Activated CD8-positive, alpha-beta memory T cell treated with anti-CD3 and anti-CD28 coated beads for 4 hours (primary cell): Measurements from ENCODE around the gene ZNF878.
"Not testable (repeated sequence)": the region's sequence is repeated elsewhere in the genome, so short reads cannot be mapped to it uniquely, and the experiment has no call there.

Source experiments
- DNase-seq, 2 donors: peaks; one replicate each; pipeline ENCODE4 v3.0.0-alpha.2; 2020; ENCODE audit warnings: low read depth in 2 of 2

ZNF878 gene

GRCh38 chr19:12052497-12053169 is at the start of gene ZNF878:
Gene ZNF878, minus strand, starts transcription at chr19:12052961. Its CDS starts 160 bp downstream, at chr19:12052801.
- no peak for DNase-seq

DNA sequence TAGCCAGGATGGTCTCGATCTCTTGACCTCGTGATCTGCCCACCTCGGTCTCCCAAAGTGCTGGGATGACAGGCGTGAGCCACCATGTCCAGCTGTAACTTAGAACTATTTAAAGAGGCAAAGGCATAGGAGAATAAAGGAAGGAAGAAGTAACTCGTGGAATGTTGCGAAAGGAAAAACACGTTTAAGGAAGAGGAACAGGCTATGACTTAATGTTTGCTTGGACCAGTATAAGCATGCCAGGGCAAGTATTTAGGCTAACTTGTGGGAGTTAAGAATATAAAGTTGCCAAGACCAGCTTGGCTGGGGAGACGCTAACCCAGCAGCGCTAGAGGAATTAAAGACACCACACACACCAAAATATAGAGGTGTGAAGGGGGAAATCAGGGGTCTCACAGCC is 45.3 kb upstream of the ZNF878 start:
- DNase-seq = no peak

GRCh38 chr19:12095111-12095790 is 42.5 kb upstream of the ZNF878 start:
- no peak for DNase-seq

- no peak for DNase-seq
These were observed 41.0 kb upstream of the ZNF878 start for GRCh38 chr19:12093777-12094176.

GRCh38 chr19:12092956-12093355 is 40.2 kb upstream of the ZNF878 start:
- DNase-seq = no peak

DNA sequence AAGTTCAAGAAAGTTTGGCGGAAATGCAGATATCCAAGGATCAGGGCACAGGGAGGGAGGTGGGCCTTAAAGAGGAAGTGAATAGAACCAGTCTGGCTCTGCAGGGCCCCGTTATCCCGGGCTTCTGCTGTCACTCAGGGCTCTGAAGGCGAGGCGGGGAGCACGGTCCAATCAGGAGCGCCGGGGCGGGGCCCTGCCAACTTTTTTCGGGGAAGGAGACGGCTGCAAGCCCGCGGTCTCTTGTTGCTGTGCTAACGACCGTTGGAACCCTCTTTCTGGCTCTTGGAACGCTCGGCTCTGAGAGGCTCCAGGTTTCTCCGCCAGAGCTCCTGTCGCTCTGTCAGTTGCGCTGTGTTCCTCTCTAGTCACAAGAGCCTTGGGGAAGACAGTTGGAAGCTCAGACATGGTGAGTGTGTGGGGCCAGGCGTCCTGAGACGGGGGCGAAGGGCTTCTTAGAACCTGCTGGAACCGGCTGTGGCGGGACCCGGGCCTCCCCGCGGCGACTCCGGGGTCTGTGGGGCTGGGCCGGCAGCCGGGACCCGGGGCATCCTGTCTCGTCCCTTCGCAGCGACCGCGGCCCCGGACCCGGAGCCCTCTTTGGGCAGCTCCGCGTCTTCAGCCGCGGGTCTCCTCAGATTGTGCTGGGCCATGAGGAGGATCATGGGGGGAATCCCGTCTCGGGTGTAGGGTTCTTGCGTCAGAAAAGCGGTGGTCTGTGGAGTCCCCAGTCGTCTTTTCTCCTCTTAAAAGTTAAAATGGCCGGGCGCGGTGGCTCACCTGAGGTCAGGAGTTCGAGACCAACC is 39.5 kb upstream of the ZNF878 start:
- peak in 1 of 2 donors; percentile 6 for DNase-seq

DNA sequence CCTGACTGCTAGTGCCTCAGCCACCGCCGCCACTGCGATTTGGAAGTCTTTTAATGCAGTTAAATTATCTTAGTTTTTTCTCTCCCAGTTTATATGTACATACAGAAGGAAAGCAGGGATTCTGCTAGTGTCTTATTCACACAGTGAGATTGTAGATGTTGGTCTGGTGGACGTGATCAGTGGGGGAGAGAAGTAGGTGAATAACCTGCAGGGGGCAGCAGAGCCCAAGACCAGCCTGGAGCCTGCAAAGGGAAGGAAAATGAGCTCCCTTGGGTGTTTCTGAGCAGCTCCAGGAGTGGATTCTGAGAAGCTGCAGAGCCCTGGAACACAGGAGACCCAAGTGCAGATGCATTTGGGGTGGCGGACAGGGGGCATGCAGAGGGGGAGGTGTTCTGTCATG is 38.0 kb upstream of the ZNF878 start:
- DNase-seq = peak in 1 of 2 donors; percentile 10

DNA sequence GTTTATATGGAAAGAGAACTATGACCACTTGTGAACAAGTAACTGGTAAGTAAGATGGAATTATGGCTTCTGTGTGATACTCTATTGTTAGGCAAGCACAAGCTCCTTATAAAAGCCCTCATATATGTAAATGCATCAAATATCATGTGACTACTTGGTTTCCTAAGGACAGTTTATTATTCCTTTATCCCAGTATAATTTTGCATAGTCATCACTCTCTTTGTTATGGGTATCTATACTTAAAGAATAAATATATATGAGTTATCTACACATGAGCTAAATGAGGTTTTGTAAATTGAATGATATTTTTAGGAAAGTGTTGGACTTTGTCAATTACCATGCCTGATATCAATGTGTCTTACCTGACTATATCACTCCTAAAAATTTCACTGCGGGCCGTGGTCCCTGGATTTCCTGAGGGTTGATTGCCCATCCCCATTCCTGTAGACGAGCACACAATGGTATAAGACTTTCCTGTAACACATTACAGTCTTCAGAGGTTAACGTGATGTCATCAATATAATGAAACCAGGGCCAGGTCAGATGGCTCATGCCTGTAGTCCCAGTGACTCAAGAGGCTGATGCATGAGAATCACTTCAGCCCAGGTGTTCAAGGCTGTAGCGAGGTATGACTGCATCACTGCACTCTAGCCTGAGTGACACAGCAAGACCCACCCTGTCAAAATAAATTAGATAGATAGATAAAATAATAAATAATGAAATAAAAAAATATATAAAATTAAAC is 32.5 kb upstream of the ZNF878 start:
- DNase-seq = no peak

GRCh38 chr19:12083336-12083735 is 30.6 kb upstream of the ZNF878 start:
- DNase-seq = not testable (repeated sequence)

- no peak for DNase-seq
These were observed 24.6 kb upstream of the ZNF878 start for GRCh38 chr19:12077375-12077774.

DNA sequence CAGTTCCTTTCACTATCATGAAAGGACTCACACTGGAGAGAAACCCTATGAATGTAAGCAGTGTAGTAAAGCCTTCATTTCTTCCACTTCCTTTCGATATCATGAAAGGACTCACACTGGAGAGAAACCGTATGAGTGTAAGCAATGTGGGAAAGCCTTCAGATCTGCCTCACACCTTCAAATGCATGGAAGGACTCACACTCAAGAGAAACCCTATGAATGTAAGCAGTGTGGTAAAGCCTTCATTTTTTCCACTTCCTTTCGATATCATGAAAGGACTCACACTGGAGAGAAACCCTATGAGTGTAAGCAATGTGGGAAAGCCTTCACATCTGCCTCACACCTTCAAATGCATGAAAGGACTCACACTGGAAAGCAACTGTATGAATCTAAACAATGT is 23.6 kb upstream of the ZNF878 start:
- DNase-seq = not testable (repeated sequence)

DNA sequence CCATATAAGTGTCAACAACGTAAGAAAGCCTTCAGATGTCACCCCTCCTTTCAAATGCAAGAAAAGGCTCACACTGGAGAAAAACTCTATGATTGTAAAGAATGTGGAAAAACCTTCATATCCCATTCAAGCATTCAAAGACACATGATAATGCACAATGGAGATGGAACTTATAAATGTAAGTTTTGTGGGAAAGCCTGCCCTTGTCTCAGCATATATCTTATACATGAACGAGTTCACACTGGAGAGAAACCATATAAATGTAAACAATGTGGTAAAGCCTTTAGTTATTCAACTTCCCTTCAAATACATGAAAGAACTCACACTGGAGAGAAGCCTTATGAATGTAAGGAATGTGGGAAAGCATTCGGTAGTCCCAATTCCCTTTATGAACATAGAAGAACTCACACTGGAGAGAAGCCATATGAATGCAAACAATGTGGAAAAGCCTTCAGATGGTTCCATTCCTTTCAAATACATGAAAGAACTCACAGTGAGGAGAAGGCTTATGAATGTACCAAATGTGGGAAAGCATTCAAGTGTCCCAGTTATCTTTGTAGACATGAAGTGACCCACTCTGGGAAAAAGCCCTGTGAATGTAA is 22.9 kb upstream of the ZNF878 start:
- no peak for DNase-seq

DNA sequence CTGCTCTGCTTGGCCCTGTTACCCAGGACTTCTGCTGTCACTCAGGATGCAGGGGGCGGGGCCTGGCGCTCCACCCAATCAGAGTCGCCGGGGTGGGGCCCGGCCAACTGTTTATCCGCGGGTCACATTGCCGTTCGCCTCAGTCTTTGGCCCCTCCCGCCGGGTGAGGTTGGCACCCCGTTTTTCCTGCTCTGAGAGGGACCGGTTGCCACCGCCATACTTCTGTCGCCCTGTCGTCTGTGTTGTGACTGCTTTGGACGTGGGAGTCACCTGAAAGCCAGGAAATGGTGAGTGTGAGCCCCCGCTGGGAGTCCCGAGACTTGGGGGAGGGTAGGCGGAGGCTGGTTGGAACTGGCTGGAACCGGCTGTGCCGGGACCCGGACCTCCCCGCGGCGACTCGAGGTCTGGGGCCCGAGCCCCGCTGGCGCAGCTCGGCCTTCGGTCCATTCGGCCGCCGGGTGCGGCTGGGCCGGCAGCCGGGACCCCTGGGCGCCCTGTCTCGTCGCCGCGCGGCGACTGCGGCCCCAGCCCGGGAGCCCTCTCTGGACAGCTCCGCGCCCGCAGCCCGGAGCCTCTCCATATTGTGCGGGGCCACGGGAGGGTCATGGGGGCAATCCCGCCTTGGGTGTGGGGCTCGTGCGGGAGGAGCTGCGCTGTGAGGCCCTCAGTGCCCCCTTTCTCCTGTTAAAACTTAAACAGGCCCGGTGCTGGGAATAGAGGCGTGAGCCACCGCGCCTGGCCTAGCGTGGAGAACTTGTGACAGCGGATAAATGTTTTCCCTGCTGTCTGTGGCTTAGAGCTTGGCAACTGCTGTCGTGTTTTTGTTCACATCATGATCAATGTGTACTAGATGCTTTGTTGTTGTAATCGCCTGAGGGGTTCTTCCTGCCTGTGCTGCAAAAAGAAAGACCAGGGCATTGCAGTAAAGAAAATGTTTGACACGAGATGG is 12.1 kb upstream of the ZNF878 start, which contains the start of gene ZNF844:
Gene ZNF844, plus strand, starts transcription at position 142 of the 949 bp plus-strand sequence. Its CDS starts 143 bp downstream, at position 285.
- peak; percentile 41 to 62 for DNase-seq

GRCh38 chr19:12055784-12056183 is 3.0 kb upstream of the ZNF878 start:
- no peak for DNase-seq

DNA sequence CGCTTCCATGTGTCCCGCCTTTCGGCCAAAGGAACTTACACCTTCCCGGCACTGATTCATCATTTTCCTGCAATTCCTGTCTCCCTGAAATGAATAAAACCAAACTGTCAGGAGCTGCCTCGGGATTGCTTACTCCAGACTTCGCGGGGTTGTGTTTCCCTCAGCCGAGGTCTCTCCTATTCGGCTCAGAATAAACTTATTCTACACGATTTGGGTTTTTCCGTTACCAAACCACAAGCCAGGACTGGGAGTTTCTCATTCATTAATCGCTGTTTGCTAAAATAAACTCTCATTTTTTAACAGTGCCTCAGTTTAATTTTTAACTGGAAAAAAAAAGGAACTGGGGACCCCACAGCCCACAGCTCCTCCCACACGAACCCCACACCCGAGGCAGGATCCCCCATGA is 667 bp downstream of the ZNF878 start:
- DNase-seq = no peak

GRCh38 chr19:12047868-12048267 is 4.9 kb downstream of the ZNF878 start:
- no peak for DNase-seq

DNA sequence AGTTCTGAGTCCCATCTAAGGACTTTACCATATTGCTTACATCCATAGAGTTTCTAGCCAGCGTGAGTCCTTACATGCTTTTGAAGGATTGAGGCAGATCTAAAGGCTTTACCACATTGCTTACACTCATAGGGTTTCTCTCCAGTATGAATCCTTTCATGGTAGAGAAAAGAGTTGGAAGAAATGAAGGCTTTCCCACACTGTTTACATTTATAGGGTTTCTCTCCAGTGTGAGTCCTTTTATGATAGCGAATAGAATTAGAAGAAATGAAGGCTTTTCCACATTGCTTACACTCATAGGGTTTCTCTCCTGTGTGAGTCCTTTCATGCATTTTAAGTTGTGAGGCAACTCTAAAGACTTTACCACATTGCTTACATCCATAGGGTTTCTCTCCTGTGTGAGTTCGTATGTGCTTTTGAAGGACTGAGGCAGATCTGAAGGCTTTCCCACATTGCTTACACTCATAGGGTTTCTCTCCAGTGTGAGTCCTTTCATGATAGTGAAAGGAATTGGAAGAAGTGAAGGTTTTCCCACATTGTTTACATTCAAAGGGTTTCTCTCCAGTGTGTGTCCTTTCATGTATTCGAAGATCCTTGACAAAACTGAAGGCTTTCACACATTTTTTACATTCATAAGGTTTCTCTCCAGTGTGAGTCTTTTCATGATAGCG is 8.9 kb downstream of the ZNF878 start:
- DNase-seq = no peak

DNA sequence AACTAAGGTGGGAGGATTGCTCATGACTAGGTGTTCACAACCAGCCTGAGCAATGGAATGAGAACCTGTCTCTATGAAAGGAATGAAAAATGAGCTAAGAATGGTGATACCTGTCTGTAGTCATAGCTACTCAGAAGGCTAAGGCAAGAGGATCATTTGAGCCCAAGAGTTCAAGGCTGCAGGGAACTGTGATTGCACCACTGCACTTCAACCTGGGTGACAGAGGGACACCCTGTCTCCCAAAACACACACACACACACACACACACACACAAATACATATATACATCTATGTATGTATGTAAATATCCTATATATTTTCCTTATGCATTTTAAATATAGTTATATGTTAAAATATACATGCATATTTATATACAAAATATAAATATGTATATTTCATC is 9.9 kb downstream of the ZNF878 start:
- no peak for DNase-seq
